HL-60/S4 treated with retinoic acid at 250 ng/mL for 4 days and 3 days (cell line): ENCODE data around the gene MEF2C.

Experiments used
- in situ Hi-C: fragments of 300-500 bp; cut with MboI; formaldehyde crosslinking; loops from 2 replicates; pipeline ENCODE4 v1.7.0; 2022; ENCODE audit warnings: low sequenced_read_pairs

Gene MEF2C

GRCh38 chr5:88888848-88889188, 5.8 kb upstream of the MEF2C start:
- in situ Hi-C loops: no loop called here

DNA sequence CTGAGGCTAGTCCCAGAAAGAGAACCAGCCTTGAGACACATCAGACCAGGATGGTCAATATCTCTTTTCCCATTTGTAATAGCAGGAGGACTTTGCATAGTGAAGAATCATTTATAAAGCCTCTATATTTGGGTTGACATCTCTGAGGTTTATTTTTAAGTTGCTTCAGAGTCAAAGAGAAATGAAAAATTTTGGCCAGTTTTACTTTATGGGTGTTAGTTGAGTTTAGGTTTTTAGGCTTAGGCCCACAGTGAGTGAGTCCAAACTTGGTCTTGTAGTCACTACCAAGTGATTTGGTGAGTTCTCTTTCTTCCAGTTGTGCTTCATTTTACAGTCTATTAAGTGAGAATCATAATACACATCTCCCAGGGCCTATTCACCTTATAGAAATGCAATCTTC, 5.3 kb upstream of the MEF2C start:
- in situ Hi-C loops: no loop called here

- in situ Hi-C loops: no loop called here
Observed at GRCh38 chr5:88887342-88887741, 4.4 kb upstream of the MEF2C start.

DNA sequence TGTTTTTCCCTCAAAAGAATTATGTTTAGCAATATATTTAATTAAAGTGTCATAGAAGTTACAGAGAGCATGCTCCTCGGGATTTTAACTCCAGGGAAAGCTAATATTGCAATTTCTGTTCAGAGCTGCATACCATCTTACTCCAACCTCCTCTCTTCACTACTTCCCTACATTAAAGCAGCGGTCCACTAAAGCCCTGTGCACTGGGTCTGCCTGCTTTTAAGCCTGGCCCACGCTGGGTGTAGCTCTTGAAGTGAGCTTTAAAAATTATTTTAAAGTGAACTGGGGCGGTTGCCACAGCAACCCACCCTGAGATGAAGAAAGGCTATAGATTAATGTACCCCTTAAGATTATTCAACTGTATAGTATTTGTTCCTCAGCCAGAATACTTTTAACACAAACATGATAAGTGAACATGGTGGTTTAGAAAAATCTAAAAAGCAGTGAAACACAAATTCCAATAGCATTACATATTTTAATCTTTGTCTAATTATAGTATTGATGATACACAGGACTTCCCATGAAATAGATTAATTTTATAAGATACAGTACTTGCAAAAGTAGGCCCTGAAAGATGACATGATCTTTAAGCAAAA, 3.9 kb upstream of the MEF2C start:
- in situ Hi-C loops: no loop called here

DNA sequence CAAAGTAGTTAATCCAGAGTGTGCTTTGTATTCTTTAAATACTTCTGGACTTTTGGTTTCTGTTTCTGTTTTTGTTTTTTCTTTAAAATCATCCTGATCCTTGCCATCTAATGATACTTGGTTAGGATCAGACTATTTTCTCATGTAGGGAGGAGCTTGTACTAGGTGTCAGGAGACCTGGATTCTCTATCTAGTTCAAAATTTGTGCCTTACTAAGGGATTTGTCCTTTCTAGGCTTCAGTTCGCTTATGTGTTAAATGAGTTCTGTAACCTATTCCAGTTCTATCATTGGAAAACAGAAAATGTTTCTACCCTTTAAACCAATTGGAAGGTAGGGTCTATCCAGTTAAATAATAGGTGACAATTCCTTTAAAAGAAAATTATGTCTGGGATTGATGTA, 3.3 kb upstream of the MEF2C start:
- in situ Hi-C loops: no loop called here

- in situ Hi-C loops: no loop called here
Observed at GRCh38 chr5:88885002-88885401, 2.0 kb upstream of the MEF2C start.

DNA sequence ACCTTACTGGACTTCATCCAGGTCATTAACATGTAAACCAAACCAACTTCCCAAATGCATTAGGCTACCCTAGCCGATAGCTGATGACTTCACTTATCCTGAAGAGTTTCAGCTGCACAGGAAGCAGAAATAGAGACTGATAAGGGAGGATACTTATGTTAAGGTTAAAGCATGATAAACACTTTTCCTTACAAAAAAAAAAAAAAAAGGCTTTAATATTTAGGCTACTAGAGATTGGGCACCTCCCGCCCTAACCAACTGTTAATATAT, 1.6 kb upstream of the MEF2C start:
- in situ Hi-C loops: no loop called here

DNA sequence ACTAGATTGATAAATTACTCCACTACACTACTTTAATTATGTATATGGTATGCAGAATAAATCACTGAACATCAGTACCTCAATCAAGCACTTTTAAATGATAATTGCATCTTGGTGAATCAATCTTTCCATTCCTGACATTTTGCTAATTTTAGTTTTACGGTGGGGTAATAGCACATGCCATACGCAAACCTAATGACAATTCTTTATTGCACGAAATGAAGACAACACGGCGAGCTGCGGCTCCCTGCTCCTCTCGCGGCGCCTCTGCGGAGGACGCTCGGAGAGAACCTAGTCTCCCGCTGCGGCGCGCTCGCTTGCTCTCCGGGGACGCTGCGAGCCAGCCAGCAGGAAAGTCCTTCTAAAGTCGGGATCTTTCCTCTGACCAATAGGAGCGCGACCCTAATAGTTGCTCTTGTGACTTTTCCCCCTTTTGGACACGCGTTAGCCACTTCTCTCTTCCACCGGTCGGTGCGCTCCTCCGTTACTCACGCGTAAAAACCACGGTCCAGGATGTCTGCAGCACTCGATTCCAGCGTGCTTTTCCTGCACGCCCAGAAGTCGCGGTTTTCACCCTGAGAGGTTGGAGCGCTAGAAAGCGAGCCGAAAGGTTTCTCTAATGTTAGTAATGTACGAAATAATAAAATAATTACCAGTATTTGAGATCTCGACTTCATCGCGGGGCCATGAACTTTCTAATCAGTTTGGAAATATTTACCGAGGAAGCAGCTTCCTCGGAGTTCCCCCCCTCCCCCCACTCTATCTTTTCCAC, 1.0 kb upstream of the MEF2C start:
- in situ Hi-C loops: no loop called here

GRCh38 chr5:88882276-88883038, 527 bp downstream of the MEF2C start:
- in situ Hi-C loops: no loop called here

GRCh38 chr5:88881571-88881971, 1.4 kb downstream of the MEF2C start:
- in situ Hi-C loops: no loop called here

DNA sequence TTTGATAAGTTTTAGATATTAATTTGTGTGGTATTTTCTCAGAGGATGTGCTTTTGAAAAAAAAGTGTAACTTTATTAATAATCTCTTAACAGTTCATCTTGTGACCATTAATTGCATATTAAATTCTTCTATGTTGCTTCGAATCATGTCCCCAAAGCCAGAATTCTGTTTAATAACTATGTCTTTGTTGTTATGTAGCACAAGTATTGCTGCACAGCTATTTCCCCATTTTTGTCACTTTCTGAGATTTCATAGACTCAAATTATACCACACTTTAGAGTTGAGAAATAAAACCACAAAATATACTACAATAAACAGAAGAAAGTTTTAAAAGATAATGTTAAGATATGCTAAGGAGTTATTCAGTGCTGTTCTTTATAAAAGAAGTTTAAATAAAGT, 2.8 kb downstream of the MEF2C start:
- in situ Hi-C loops: no loop called here

DNA sequence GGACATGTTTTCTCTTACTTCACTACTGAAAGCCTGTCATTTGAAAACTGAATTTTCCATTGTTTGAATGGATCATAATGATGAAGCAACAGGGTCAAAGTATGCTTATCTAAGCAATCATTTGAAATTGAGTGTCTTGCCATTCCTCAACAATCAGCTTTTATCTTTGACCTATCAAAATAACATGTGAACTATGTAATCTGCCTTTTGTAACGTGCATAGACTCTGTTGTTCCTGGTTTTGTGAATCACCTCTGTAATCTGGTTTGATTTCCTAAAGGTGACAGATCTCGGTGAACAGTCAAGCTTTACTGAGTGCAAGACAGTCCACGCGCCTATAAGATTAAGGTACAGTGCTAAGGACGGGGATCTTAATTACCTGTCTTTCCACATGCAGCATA, 3.3 kb downstream of the MEF2C start:
- in situ Hi-C loops: no loop called here

- in situ Hi-C loops: no loop called here
Observed at GRCh38 chr5:88878976-88879375, 4.0 kb downstream of the MEF2C start.

- in situ Hi-C loops: no loop called here
Observed at GRCh38 chr5:88877826-88878225, 5.2 kb downstream of the MEF2C start.

GRCh38 chr5:88876714-88877113, 6.3 kb downstream of the MEF2C start:
- in situ Hi-C loops: no loop called here

- in situ Hi-C loops: no loop called here
Observed at GRCh38 chr5:88875341-88876234, 7.4 kb downstream of the MEF2C start.

DNA sequence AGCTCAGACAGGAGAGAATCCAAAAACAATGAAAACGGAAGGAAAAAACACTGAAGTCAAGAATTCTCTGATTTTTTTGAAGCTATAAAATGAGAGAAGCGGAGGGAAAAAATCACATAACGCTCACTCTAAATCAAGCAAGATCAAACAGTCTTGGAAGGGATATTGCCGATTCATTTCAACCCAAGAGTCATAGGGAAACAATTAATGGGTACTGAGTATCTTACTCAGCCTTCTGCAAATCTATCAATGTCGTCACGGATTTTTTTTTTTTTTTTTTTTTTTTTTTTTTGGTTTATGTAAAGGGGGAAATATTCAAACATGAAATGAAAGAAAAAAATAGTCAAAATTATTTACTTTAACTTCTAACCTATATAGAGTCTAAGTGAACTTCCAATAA, 9.5 kb downstream of the MEF2C start:
- in situ Hi-C loops: no loop called here

DNA sequence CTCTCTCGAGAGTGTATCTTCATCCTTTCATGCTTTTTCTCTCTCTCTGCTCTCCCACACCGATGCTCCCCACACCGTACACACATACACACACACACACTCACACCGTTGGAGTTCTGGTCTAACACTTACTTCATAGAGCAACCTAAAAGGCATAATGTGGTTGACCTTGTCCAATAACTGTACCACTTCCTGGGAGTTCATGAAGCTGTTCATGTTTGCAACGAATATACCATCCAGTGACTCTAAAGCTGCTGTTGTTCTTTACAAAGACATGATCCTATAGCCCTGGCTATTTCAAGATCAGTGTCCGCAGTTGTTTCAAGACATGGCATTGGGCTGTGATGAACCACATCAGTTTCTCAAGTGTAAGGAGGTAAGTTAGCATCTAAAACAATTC, 10.0 kb downstream of the MEF2C start:
- in situ Hi-C loops: no loop called here

DNA sequence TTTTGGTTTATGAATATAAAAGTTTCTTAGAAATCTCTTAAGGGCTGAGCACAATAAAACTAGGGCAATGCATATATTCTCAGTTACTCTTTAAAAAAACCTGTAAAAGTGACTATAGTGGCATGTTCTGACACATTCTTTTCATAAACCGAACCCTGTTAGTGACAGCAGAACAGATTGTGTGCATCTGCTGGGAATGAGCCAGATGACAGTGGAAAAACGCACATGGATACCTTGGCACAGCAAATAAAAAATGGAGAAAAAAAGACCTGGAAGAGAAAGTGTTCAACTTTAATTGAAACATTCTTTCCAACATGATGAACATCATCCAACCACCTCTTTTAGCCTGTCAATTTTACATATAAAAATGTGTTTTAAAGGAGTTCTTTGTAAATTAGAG, 12.7 kb downstream of the MEF2C start:
- in situ Hi-C loops: no loop called here

DNA sequence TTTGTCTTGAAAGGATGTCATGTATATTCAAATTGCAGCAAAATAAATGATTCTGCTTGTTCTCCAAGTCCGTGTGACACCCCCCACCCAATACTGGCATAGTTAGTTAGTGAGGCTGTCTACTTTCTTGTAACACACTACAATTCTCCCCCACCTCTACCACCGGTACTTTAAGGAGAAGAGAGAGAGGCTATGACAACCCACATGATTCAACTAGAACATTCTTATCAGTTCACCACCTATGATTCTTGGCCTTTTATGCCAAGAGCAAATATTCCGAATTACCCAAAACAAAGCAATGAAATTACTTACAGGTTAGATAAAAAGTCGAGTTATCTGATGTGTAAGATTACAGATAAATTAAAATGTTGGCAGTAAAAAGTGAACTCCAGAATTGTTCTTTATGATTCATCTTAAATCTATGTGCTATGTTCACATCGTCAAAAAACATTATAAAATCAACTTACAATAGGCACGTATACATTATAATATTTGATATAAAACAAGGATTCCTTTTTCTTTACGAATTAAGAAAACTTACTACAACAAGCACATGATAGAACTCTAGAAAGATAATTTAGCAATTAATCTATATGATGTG, 14.4 kb downstream of the MEF2C start:
- in situ Hi-C loops: no loop called here

DNA sequence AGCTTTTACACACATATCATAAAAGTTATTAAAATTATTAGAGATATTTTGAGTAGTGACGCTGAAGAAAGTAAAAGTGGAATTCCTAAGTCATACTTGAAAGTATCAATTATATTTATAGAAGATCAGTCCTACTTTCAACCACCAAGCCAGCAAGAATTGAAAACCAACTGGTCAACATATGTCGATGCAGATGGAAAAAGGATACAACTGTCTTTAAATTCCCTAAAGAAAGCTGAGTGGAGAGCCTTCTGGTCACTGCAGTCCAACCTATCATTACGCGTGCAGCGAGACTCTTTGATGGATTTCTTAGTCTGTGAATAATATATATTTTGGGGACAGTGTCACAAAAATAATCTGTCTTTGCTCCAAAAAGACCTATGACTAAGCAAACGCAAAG, 15.3 kb downstream of the MEF2C start:
- in situ Hi-C loops: no loop called here
